NCI-H1417 (cell line): ENCODE results near the gene SUCLG2.

Source experiments
- DNase-seq, 3 experiments: peaks; one replicate each; lab custom pipeline; 2025; lab: John Stamatoyannopoulos, UW

Gene SUCLG2

DNA sequence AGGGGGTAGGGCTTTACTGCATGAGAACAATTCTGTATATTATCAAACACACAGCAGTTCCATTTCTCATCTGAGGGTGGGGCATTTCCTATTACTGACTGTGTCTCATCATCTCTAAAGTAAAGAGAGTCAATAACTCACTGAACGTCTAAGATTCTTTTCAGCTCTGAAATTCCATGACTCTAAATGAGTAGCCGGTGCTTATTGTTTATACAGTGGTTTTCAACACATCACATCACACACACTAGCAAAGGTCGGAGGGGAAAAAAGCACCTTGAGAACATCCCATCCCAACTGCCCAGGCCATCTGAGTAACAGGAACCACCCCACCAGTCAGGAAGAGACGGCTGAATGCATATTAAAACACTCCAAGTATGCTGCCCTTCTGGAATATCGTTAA is 196.0 kb downstream of the SUCLG2 start:
- no peak for DNase-seq

DNA sequence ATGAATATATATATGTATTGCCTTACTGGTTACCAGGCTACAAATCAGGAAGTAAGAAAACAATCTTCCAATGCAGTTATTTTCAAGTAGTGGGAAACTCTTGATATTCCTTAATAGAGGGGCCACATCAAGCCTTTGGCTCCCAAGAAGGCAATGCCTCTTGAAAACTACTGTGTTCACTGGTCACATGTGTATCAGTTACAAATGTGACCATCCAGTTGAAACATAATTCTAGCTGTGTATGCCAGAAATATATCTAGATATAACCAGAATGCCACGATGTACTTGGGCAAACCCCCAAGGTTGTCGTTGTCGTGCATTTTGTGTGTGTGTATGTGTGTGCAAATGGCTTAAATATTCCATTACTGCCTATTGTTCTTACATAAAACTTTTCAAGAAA is 200.8 kb downstream of the SUCLG2 start:
- no peak for DNase-seq

- no peak for DNase-seq
These were observed 204.3 kb downstream of the SUCLG2 start for GRCh38 chr3:67450153-67450552.

GRCh38 chr3:67447393-67447792 is 207.0 kb downstream of the SUCLG2 start:
- DNase-seq: no peak

DNA sequence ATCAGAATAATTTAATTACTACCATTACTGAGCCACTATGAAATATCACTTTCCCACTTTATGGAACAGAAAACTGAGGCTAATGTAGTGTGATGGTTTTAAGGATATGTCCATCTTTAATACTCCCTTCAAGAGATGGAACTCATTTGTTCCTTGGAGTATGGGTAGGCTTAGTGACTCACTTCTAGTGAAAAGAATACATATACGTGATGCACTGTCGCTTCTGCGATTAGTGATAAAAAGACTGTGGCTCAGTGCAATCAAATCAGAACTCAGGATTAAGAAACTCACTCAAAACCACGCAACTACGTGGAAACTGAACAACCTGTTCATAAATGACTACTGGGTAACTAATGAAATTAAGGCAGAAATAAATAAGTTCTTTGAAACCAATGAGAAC is 216.6 kb downstream of the SUCLG2 start:
- no peak for DNase-seq

DNA sequence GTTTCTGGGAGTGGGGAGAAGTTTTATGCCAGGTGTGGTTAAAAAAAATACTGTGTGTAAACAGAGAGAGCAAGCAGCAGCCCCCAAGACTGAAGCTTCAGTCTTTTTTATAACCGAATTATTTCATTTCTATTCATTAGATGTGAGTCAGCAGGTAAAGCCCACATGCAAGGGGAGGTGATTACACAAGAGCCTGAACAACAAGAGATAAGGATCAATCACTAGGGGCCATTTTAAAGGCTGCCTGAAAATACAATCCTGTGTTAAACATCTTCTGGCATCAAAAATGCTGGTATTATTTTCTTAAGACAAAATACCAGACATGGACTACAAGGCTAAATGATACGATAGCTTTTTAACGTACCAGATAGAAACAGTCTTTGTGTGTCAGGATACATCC is 217.3 kb downstream of the SUCLG2 start:
- DNase-seq: no peak

DNA sequence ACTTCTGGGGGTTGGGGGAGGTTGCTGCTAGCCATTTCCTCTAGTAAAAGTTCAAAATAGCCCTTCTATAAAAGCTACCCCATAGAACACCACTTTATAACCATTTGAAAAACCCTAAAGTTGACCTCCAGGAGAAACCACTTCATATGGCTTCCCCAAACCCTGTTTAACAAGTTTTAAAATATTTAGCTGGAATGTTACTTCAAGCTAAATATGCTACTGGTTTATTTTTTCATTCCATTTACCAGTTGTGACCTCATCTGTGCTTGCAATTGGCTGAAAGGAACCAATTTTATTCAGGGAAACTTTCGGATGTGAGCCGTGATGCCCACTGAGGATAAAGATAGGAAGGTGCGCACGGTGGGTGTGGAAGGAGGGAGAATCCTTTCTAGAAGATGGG is 221.3 kb downstream of the SUCLG2 start:
- no peak for DNase-seq

GRCh38 chr3:67431887-67432286 is 222.5 kb downstream of the SUCLG2 start:
- peak in 1 of 3 experiments; percentile 34 for DNase-seq

GRCh38 chr3:67423722-67424121 is 230.7 kb downstream of the SUCLG2 start:
- DNase-seq: no peak

GRCh38 chr3:67421912-67422311 is 232.5 kb downstream of the SUCLG2 start:
- DNase-seq: no peak

GRCh38 chr3:67419779-67420178 is 234.6 kb downstream of the SUCLG2 start:
- no peak for DNase-seq

DNA sequence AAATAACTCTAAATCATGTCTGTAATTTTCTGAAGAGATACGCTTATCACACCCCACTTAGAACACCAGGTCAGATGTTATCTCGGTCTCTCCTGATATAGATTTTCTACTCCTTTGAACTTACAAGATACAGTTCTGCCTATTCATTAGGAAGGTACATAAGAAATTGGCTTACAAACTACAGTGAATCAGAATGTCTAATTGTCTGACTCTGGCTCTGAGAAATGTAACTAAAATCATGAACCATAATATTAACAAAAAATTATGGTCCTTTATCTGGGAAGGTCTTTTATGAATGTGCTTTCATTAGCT is 235.2 kb downstream of the SUCLG2 start:
- no peak for DNase-seq

DNA sequence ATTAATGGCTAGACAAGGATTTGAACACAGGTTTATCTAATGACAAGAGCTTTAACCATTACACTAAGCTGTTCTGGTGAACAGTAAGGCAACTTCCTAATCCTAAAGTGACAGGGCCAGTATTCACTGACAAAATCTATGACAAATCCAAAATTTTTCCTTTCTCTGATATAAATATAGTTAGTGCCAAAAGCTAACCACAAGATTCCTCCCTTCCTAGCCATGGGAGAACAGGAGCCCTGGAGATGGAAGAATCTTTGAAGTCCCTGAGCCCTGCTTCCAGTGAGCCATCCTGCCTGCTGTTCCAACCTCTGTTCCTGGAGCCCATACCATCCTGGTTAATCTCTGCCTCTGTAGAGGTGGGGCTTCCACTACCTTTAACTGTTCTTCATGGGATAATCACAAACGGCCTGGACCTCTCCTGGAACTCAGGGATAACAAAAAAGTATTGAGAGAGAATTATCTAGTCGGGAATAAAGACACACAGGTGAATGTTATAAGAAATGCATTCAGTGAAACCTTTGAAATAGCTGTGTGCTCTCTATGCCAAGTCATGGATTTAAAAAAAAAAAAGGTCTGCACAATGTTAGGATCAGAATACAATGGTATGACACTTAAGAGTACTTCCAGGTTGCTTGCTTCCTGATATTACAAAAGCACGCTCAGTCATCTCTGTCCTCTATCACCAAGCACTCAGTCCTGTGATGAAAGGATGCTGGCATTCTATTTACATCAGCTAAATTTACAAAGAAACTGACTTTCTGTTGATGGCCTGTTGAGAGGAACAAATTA is 235.8 kb downstream of the SUCLG2 start:
- no peak for DNase-seq

DNA sequence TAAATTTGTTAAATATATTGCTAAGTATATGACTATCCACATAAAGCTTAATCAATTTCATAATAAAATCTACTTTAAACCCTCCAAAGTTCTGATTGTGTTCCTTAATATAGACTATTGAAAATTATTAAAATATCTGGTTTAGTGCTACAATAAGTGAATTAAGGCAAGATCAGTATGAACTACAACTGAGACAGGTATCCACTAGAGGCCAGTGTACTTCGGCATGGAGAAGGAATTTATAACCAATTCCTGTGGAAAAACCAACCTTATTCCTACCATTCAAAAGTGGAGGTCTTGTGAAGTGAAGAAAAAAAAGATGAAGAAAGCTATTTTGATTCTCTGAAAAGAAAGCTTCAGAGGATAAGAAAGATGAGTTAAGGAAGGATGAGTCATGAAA is 237.7 kb downstream of the SUCLG2 start:
- no peak for DNase-seq

DNA sequence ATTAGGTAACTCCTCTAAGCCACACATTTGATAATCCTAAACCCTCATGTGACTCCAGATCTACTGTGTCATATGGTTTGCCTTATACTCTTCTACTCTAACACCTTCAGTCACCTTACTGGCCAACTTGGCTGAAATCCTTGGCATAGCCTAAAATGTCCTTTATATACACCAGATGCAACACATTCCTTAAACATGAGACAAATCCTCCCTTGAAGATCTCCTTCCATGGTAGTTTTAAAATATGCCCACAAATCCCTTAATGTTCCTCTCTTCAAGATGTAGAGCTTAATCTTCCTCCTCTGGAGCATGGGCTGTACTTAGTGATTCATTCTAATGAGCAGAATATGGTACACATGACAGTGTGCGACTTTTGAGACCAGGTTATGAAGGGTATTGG is 238.9 kb downstream of the SUCLG2 start:
- no peak for DNase-seq

- no peak for DNase-seq
These were observed 239.7 kb downstream of the SUCLG2 start for GRCh38 chr3:67414740-67415139.

- DNase-seq: no peak
These were observed 249.2 kb downstream of the SUCLG2 start for GRCh38 chr3:67405193-67405592.

GRCh38 chr3:67402873-67403272 is 251.5 kb downstream of the SUCLG2 start:
- no peak for DNase-seq

- no peak for DNase-seq
These were observed 252.5 kb downstream of the SUCLG2 start for GRCh38 chr3:67401921-67402320.

GRCh38 chr3:67400476-67400875 is 253.9 kb downstream of the SUCLG2 start:
- DNase-seq: no peak

- no peak for DNase-seq
These were observed 265.2 kb downstream of the SUCLG2 start for GRCh38 chr3:67389176-67389575.

DNA sequence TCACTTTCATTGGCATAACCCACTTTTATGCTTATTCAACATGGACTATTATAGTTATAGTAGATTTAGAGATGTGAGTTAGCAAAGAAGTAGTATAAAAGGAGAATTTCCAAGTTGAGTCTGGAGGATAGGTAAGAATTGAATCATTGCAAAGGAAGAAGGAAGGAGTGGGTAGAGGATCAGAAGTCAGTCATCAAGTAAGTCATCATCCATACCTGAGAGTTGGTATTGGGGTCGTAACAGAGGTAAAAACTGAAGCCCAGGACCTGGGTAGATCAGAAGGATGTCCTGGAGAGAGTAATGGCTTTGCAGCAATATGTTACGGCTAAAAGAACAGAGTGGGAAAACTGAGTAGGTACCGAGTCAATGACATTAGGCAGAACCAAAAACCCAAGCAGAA is 265.7 kb downstream of the SUCLG2 start:
- DNase-seq: no peak

DNA sequence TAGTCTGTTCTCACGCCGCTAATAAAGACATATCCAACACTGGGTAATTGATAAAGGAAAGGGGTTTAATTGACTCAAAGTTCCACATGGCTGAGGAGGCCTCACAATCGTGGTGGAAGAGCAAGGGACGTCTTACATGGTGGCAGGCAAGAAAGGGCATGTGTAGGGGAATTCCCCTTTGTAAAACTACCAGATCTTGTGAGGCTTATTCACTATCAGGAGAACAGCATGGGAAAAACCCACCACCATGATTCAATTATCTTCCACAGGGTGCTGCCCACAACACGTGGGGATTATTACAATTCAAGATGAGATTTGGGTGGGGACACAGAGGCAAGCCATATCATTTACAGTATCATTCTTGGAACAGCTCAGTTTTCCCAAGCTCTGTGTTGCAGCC is 268.0 kb downstream of the SUCLG2 start:
- no peak for DNase-seq

DNA sequence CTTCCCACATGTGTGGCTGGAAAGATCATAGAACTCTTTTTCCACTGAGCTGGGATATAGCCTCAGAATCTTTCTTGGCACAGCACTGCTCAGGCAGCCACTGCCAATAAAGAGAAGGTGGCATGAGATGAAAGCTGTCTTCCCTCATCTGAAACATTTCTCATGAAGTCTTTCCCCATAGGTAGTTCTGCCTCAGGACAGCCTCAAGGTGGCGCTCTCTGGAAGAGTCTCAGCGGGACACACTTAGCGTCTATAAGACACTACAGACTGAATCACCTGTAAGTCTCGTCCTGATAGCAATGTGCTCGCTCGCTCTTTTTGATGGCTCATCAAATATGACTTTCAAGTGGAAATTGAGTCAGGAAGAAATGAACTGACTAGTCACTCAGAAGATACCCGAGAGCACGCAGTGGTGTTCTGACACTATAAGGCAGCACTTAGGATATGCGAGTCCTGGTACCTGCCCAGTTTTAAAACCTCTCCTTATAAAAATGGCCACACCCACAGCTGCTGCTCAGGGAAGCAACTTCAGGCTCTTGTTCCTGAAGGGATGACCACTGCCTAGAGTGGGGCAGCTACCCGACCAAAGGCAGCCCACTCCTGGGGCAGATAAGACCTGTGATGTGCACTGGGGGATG is 269.5 kb downstream of the SUCLG2 start:
- DNase-seq: peak in 2 of 3 experiments; percentile 41 to 57
